ENCODE data around the gene KCNJ4.
A peak's percentile ranks its signal among the peaks of the same experiment; 100 is the strongest.

Gene KCNJ4

DNA sequence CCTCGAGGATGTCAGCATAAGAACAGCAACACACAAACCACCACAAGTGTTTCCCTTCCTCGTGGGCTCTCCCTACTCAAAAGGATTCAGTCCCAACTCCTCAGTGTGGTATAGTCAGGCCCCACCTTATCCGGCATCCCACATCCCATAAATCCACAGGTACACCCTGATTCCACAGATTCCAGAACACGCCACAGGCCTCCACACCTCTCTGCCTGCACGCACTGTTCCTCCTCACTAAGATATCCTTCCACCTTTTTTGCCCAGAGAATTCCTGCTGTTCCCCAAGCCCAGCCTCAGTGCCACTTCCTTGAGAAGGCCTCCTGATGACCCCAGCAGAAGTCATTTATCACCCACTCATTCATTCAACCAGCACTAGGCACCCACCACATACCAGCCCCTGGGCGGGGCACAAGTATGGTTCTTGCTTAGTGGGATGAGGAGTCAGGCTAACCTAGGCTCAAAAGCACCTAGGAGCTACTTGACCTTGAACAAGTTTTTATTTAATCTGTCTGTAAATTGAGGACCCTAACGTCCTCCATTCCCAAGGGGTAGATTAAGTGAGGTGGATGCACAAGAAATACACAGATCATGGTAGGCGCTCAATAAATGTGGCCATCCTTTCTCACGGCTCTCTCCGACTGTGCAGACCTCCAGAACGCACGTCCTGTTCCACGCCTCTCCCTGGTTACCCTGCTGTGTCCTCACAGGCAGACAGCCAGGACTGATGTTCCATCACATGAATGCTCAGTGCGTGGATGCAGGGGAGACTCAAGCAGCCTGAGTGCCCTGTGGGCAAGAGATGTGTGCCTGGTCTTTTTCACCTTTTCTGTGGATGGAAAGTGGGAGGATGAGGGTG, 2.1 kb upstream of the KCNJ4 start:
- Histone ChIP-seq H3K27ac (no peak overlapping the region), H3K4me3 (no peak overlapping the region)
- no peak for DNase-seq (ENCODE audit: low spot score)
- TF ChIP-seq, protein P1, sequence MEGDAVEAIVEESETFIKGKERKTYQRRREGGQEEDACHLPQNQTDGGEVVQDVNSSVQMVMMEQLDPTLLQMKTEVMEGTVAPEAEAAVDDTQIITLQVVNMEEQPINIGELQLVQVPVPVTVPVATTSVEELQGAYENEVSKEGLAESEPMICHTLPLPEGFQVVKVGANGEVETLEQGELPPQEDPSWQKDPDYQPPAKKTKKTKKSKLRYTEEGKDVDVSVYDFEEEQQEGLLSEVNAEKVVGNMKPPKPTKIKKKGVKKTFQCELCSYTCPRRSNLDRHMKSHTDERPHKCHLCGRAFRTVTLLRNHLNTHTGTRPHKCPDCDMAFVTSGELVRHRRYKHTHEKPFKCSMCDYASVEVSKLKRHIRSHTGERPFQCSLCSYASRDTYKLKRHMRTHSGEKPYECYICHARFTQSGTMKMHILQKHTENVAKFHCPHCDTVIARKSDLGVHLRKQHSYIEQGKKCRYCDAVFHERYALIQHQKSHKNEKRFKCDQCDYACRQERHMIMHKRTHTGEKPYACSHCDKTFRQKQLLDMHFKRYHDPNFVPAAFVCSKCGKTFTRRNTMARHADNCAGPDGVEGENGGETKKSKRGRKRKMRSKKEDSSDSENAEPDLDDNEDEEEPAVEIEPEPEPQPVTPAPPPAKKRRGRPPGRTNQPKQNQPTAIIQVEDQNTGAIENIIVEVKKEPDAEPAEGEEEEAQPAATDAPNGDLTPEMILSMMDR (IDR thresholded peaks at IDR 0.05): no peak

DNA sequence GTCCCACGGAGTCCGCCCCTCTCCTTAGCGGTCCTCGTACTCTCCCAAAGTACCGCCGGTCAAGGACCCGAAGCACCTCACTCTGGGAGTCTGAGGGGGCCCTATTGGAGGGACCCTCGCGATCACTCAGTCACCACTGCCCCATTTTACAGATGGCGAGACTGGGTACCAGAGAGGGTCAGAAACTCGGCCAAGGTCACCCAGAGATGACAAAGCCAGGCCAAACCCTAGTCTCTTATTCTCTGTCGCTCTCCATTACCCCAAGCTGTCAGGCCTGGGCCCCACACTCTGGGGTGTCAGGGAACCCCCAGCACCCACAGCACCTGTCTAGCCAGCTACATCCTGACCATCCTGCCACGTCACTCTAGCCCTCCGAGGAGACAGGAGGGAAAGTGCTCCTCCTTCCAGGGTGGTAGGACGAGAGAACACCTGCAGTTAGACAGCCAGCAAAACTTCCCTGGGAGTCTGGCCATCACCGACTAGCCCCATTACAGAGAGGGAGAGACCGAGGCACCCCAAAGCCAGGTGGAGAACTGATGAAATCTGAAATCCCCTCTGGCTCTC, 1.4 kb upstream of the KCNJ4 start:
- no peak overlapping the region for H3K27ac ChIP-seq
- H3K4me3 ChIP-seq: peak overlapping the region; percentile 78
- TF ChIP-seq, protein P1 (IDR thresholded peaks at IDR 0.05): no peak
- DNase-seq (ENCODE audit: low spot score): no peak

DNA sequence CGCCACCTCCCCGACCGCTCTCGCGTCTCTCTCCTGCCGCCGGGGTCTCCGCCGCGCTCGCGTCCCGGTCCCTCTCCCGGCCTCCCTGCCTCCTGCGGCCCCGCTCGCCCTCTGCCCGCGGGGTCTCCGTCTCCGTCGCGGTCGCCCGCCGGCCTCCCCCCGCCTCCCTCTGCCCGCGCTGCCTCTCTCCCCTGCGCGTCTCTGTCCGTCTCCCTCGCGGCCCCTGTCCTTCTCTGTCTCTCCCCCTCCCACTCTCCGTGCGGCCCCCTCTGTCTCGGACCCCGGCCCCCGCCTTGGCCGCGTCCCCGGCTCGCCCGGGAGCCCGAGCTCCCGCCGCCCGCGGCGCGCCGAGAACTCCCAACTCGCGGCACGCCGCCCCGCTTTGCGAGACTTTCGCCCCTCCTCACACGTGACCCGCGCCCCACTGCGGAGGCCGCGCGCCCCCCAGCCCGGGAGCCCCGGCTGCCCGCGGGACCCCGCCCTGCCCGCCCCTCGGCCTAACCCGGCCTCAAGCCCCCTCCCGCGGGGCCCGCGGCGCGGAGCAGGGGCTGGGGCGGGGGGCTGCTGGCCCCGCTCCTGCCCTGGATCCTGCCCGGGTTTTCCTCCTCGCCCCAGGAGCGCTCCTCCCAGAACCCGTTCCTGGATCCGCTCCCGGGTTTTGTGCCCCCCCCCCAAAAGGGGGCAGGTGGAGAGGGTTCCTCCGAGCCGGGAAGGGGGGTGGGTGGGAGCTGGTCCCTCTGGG, 702 bp upstream of the KCNJ4 start:
- TF ChIP-seq, protein P1 (IDR thresholded peaks at IDR 0.05): no peak
- DNase-seq (ENCODE audit: low spot score): no peak
- no peak overlapping the region for H3K27ac ChIP-seq
- H3K4me3 ChIP-seq: peak overlapping the region; percentile 78

- Histone ChIP-seq H3K4me3 (peak overlapping the region; percentile 78), H3K27ac (no peak overlapping the region)
- TF ChIP-seq, protein P1 (IDR thresholded peaks at IDR 0.05): no peak
- no peak for DNase-seq (ENCODE audit: low spot score)
Measured at GRCh38 chr22:38454353-38455075, 485 bp downstream of the KCNJ4 start.

DNA sequence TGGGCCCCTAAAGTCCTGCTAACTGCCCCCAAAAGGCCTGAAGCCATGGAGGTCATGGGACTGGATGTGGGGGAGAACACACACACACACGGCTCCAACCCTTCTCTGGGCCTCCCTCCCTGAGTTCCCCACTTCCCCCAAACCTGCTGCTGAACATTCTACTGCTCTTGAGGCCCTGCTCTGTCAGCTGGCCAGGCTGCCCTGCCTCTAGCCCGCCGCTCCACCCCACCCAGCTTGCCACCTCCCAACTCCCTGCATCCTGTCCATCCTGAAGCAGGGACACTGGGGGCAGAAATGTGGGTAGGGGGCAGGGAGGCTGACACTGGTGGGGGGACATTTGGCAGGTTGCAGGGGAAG, 1.0 kb downstream of the KCNJ4 start:
- Histone ChIP-seq H3K27ac (no peak overlapping the region), H3K4me3 (no peak overlapping the region)
- DNase-seq (ENCODE audit: low spot score): no peak
- TF ChIP-seq, protein P1 (IDR thresholded peaks at IDR 0.05): no peak

DNA sequence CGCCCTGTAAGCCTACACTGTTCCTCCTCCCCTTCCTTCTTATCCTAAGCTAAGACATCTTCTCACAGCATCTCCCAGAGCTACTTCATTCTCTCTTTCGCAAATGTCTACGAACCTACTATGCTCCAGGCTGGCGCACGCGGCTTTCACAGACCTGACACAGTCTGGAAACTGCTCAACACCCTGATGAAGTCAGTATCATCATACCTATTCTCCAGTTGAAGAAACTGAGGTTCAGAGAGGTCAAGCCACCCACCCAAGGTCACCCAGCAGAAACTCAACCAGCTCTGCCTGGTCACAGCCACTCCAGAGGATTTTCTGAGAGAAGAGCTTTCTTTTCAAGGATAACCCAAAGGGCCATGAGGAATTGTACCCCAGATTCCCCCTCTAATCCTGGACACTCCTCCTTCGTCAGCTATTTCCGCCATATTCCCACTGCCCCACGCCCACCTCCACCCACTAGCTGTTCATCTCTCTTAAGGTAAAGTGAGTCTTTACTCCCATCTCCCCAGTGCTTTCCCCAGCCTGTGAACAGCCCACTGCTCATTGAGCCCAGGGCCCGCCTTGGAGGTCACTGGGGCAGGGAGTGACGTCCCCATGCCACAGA, 1.8 kb downstream of the KCNJ4 start:
- H3K27ac ChIP-seq: no peak overlapping the region
- TF ChIP-seq, protein P1 (IDR thresholded peaks at IDR 0.05): no peak
- DNase-seq (ENCODE audit: low spot score): no peak
- no peak overlapping the region for H3K4me3 ChIP-seq
